Dedifferentiated amniotic fluid mesenchymal stem cell (primary cell): ENCODE measurements around the gene PIGN.
A peak's percentile ranks its signal among the peaks of the same experiment; 100 is the strongest.
"Not testable (repeated sequence)": the region's sequence is repeated elsewhere in the genome, so short reads cannot be mapped to it uniquely, and the experiment has no call there.

Source experiments
- DNase-seq: peaks from one replicate; pipeline ENCODE4 v3.0.0-alpha.2; 2016; ENCODE audit errors: extremely low spot score

Gene PIGN

DNA sequence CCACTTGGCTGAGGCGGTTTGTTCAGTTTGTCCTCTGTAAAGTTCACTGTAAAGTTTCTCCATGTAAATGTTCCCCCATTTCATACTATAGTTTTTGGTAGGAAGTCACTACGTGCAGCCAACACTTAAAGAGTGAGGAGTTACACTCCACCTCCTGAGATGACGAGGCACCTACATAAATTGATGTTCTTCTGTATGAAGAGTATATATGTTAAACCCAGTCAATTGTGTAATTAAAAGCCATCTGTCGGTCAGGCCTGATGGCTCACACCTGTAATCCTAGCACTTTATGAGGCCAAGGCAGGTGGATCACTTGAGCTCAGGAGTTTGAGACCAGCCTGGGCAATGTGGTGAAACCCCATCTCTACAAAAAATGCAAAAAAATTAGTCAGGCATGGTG is 7.6 kb downstream of the PIGN start:
- no peak for DNase-seq

DNA sequence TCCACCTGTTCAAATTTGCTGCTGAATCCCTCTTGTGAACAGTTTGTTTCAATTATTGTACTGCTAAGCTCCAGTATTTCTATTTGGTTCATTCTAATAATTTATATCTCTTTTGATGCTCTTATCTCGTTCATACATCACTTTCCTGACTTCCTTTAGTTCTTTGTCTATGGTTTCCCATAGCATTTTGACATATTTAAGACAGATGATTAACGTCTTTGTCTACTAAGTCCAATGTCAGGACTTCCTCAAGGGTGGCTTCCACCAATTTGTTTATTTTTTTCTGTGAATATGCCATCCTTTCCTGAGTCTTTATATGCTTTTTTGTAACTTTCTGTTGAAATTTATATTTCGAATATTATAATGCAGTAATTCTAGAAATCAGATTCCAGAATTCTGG is 9.6 kb downstream of the PIGN start:
- DNase-seq: no peak

- DNase-seq: no peak
These were observed 11.3 kb downstream of the PIGN start for GRCh38 chr18:62175521-62175920.

DNA sequence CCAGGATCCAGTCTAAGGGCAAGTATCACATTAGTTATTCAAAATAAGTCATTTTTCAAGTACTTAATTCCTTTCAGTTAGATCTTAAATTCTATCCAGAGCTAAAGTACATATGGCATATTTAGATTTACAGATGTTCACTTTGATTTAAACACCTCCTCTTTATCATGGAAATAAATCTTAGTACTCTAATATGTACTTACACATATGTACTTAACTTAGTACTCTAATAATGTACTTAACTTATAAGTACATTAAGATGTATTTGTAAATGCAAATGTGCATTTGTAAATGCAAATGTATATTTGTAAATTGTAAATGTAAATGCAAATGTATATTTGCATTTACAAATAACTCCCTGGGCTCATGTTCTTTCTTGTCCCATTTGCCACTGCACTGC is 14.6 kb downstream of the PIGN start:
- no peak for DNase-seq

GRCh38 chr18:62170857-62171256 is 16.0 kb downstream of the PIGN start:
- no peak for DNase-seq

DNA sequence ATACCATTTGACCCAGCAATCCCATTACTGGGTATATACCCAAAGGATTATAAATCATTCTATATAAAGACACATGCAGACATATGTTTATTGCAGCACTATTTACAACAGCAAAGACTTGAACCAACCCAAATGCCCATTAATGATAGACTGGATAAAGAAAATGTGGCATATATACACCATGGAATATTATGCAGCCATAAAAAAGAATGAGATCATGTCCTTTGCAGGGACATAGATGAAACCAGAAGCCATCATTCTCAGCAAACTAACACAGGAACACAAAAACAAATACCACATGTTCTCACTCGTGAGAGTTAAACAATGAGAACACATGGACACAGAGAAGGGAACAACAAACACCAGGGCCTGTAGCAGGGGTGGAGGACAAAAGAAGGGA is 20.3 kb downstream of the PIGN start:
- not testable (repeated sequence) for DNase-seq

DNA sequence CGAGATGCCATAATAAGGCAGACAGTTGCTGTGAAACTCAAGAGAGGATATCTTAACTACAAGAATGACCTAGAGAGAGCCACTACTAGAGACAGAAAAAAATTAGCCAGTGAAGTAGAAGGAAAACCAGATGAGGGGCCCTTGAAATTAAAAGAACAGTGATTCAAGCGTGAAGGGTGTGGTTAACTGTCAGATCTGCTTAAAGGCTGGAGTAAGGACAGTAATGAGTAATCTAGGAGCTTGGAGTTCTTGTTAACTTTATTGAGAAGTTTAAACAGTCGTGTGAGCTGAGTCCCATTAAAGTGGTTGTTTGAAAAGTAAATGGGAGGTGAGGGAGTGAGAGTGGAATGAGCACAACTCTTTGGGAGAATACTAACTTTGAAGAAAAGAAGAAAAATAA is 21.3 kb downstream of the PIGN start:
- DNase-seq: no peak

GRCh38 chr18:62164855-62165487 is 21.9 kb downstream of the PIGN start:
- DNase-seq: no peak

- DNase-seq: no peak
These were observed 22.5 kb downstream of the PIGN start for GRCh38 chr18:62164310-62164709.

DNA sequence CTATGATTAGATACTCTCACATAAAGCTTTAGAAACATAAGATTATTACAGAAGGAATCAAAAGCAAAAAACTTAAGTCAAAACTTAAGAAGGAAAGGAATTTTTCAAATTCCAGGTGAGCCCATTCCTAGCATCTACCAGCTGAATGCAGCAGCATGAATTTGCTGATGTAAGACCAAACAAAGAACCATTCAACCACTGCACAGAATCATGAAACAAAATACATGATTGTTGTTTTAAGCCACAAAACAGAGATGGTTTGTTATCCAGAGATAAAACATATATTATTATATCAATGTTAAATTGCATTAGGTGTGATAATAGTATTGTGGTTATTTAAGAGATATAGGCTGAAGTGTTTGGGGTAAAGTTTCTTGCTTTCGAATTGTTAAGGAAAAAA is 29.0 kb downstream of the PIGN start:
- DNase-seq: no peak

DNA sequence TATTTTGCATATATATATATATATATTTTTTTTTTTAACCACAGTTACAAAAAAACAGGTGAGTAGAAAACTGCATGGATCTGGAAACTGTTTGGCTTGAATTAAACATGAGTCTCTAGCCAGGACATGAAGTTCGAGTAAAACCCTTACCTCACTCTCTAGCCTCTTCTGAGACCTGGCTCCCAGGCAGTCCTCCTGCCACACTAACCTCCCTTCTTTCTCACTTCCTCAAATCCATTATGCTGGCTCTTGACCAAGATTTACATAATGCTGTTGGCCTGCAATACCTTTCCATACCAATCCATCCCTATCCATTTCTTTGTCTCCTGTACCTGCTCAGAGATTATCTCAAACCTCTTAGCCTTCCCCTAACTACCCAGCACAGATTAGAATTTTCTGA is 34.0 kb downstream of the PIGN start:
- DNase-seq: no peak

GRCh38 chr18:62151068-62151771 is 35.6 kb downstream of the PIGN start:
- no peak for DNase-seq

- no peak for DNase-seq
These were observed 42.5 kb downstream of the PIGN start for GRCh38 chr18:62144338-62144737.

DNA sequence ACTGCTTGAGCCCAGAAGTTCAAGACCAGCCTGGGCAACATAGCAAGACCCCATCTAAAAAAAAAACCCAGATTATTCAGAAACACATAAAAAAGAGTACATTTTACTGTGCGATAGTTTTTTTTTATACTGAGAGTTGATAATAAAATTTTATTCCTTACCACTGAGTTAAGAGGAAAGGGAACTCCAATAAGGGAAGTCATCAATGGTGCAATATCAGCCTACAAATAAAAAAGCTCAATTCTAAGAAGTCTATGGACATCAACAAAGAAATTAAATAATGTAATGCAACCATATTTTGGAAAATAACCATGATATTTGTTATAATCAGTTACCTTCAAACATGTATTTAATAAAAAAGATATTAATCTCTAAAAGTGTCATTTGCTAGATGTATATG is 46.6 kb downstream of the PIGN start:
- no peak for DNase-seq

DNA sequence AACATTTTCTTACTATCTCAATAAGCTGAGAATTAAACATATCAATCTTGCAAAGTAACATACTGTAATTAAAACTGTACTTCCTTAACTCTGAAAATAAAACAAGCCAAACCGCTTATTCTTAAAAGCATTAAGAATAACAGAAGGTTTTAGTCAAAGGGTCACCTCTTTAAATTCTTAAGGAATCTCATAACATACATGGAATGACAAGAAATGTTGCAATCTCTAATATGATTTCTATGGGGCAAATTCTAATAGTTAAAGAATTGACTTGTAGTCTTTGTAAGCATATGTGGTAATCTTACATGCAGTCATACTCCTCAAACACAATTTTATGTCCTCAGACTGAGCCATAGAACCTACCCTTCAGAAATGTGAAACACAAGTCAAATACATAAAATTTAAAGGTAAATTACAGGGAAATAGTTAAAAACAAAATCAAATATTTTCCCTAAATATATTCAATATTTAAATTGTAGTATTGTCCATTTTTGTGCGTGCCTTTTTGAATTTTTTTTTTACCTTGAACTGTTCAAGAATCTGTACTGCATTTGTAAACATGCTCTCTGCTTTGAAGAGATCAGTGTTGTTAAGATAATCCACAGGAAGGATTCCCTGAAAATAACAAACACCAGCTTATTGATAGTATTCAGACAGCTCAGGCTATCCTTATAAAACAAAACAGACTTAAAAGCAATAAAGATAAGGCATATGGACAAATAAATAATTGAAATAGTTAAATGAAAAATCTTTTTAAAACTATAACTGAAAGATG is 48.2 kb downstream of the PIGN start:
- DNase-seq: no peak

DNA sequence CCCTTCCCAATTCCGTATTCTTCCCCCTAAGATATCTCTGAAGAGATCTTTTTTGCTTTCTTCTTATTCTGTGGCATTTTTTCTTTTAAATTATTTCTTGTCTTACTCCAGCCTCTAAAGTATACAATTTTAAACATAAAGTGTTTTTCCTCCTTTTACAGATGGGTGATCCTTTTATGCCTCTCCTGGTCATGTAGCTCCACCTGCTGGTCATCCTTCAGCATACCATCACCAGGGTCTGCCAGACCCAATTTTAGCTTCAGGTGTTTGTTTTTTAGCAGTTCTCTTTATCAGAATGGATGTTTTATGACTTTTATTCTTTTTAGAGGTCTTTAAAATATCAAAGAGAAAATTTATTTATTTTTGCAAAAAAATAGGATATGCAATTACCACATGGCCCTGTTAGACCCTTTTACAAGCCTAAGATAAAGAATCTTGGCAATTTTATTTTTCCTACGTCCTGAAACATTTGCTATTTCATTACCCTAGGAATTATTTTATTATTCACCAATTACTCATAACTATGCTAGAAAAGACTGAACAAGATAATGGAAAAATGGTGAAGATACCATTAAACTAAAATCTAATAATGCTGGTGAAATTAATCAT is 55.5 kb downstream of the PIGN start:
- peak; percentile 72 for DNase-seq

DNA sequence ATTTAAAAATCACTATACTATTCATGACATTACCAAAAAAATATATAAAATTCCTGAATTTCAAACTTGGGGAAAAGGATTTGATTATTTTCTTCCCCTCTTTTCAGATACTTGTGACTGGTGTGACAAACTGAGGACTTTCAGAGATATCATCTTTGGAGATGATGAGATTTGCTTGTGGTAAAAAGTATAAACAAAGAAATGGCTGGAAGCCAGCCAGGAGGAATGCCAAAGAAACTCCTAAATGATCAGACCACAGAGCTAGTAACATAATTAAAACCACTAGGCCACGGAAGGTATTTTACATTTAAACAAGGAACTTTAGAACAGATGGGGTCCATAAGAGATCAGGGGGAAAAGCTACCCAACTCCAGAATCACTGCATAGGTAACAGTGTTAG is 58.7 kb downstream of the PIGN start:
- DNase-seq: peak; percentile 44

DNA sequence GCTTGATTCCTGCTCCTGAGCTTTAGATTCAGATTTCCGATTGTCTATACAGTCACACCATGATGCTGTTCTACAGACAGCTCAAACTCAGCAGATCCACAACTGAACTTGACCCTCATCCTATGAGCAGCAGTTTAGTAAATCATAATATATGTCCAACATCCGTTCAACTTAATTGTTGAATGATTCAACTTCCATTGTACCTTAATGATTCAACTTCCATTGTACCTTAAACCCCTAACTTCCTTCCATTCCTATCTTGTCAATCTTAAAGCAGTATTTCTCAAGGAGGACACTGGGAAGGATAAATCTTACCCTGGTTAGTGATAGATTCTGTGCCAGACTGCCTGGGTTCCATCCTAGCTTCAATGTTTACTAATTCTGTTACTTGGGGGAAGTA is 60.1 kb downstream of the PIGN start:
- no peak for DNase-seq

GRCh38 chr18:62125702-62126101 is 61.2 kb downstream of the PIGN start:
- no peak for DNase-seq

GRCh38 chr18:62122330-62122729 is 64.5 kb downstream of the PIGN start:
- DNase-seq: no peak

DNA sequence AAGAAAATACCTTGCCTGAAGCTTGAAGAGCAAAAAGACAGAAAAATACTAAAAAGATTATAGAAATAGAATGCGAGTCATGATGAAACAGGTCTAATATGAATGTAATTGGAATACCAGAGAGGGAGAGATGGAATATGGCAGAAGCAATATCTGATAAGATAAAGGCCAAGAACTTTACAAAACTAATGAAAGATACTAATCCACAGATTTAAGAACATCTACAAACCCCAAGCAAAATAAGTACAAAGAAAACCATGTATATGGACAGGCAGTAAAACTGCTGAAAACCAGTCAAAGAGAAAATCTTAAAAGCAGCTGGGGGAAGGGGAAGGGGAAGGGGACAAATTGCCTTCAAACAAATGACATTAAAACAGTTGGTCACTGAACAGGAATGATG is 67.0 kb downstream of the PIGN start:
- DNase-seq: no peak

- peak; percentile 79 for DNase-seq
These were observed 68.5 kb downstream of the PIGN start for GRCh38 chr18:62118328-62118727.

DNA sequence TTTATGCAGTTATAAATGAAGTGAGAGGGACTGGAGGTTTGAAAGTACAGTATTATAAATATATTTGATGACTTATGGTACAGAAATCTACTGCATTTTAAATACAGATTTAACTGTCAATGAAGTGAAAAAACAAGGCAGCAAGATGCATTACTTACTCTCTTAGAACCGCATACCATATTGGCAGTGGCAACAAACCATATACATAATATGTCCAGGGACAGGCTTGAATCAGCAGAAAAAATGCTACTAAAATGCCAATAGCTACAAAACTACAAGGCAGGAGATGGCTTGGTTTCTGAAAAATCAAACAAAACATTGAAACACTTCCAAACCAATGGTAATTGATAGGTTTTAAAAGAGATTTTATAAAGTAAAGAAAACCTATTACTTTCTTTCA is 77.2 kb downstream of the PIGN start:
- DNase-seq: no peak
